GM12872 (cell line): ENCODE results near the gene EXT2.

Experiments
- CTCF ChIP-seq: IDR thresholded peaks from 3 replicates; pipeline ENCODE4 v1.5.1; 2011; ENCODE audit warnings: low read depth, mild to moderate bottlenecking, low read length, moderate library complexity; ENCODE audit not compliant: insufficient read depth

The EXT2 gene

GRCh38 chr11:44285756-44286155, 190.3 kb downstream of the EXT2 start:
- no peak for TF ChIP-seq CTCF

DNA sequence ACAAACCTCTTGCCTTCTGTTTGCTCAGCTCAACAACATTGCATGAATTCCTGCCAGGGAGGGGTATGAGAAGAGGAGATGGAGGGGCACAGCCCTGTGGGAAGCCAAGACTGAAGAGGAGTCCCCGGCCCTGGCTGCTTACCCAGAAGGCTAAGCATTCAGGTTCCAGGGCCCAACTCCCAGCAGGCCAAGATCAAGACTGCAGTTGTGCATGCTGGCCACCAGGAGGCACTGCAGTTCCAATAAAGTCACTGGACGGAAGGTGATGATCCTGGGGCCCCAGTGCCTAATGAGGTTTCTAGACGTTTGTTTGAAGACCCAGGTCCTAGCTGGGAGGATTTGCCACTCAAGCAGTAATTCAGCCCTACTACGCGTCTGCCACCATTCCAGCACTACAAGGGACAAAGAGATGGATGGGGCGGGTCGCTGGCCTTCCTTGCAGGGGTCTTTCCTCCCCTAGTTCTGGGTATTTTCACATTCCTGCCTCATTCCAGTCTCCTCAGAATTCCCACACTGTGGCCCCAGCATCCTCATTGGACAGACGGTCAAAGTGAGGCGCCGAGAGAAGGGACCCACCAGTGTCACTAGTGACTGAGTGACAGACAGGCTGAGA, 190.9 kb downstream of the EXT2 start:
- peak; percentile 98 for TF ChIP-seq CTCF

DNA sequence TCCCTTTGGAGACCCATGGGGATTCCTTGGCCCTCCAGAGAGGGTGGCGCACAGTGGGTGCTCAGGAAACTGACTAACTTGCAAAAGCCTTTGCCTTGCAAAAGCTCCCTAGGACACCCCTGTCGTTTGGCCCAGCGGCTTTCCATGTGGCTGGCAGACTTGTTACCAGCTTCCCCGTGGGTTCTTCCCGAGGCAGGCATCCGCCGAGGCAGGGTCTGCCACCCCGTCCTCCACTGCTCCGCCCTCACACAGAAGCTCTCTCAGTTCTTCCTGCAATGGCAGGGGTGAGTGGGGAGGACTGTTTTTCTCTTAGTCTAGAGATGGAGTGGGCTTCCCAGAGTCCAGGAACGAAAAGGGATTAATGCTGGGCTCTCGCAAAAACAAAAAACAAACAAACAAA, 191.4 kb downstream of the EXT2 start:
- TF ChIP-seq CTCF = no peak

DNA sequence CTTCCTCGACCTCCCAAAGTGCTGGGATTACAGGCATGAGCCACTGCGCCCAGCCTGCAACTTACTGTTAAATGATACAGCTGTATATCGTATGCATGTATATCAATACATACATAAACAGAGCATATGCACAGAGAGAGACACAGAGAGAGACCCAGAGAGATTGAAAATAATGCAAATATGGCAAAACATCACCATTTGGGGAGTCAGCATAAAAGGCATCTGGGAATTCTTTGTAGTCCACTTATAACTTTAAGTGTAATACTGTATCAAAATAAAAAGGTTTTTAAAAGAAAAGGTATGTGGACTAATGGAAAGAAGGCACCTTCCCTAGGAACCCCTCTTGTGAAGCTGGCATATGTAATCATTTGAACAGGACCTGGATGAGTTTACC, 192.7 kb downstream of the EXT2 start:
- TF ChIP-seq CTCF = no peak

DNA sequence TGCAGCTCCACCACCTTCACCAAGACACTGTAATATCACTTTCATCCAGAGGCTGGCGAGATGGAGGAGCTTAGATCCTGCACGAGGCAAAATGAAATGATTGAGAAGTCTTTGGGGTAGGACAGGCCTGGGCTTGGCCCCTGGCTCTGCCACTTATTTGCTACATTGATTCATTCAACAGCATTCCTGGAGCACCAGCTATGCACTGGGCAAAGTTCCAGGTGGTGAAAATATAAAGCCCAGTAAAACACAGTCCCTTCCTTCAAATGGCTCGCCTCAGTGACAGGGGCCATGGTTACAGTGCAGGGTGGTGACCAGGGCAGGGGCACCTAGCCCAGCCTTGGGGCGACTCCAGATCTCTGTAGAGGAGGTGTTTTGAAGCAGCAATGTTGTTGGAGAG, 194.7 kb downstream of the EXT2 start:
- no peak for TF ChIP-seq CTCF
